HL-60 (cell line): Measurements from ENCODE around the gene MBD5.

Experiments
- GABPA ChIP-seq: IDR thresholded peaks from 2 replicates; pipeline ENCODE4 v1.6.1; 2012; ENCODE audit warnings: low read depth
- POLR2AphosphoS5 ChIP-seq: IDR thresholded peaks from 2 replicates; pipeline ENCODE4 v1.6.1; 2012; ENCODE audit warnings: low read depth
- SPI1 ChIP-seq: IDR thresholded peaks from 2 replicates; pipeline ENCODE4 v1.6.1; 2012; ENCODE audit warnings: low read depth, mild to moderate bottlenecking, borderline replicate concordance
- TF ChIP-seq, protein P1 (sequence below): IDR thresholded peaks from one replicate; pipeline ENCODE4 v1.5.1; 2011; ENCODE audit warnings: low read length, control low read depth, inconsistent platforms; ENCODE audit not compliant: insufficient read depth
- TF ChIP-seq, protein P2 (sequence below): IDR thresholded peaks from 2 replicates; pipeline ENCODE4 v1.6.1; 2012; ENCODE audit warnings: low read depth; ENCODE audit not compliant: insufficient replicate concordance

DNA sequence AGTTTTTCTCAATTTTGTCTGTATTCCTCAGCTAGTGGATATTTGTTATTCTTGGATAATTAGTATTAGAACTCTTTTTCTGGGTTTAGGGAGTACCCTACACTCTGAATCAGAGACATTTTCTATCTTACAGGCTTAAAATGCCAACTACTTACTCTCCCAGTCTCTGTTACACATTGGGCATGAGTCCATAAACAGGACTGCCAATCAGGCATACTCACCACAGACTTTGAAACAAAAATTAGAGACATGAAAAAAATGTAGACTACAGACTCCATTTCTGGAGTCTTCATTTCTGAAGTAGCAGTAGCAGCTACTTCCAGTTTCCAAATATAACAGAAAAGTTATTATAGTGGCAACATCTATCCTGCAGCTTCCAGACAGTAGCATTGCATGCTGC, 279.7 kb downstream of the MBD5 start:
- TF ChIP-seq, protein P1, sequence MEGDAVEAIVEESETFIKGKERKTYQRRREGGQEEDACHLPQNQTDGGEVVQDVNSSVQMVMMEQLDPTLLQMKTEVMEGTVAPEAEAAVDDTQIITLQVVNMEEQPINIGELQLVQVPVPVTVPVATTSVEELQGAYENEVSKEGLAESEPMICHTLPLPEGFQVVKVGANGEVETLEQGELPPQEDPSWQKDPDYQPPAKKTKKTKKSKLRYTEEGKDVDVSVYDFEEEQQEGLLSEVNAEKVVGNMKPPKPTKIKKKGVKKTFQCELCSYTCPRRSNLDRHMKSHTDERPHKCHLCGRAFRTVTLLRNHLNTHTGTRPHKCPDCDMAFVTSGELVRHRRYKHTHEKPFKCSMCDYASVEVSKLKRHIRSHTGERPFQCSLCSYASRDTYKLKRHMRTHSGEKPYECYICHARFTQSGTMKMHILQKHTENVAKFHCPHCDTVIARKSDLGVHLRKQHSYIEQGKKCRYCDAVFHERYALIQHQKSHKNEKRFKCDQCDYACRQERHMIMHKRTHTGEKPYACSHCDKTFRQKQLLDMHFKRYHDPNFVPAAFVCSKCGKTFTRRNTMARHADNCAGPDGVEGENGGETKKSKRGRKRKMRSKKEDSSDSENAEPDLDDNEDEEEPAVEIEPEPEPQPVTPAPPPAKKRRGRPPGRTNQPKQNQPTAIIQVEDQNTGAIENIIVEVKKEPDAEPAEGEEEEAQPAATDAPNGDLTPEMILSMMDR = no peak
- TF ChIP-seq POLR2AphosphoS5 = no peak
- TF ChIP-seq, protein P2, sequence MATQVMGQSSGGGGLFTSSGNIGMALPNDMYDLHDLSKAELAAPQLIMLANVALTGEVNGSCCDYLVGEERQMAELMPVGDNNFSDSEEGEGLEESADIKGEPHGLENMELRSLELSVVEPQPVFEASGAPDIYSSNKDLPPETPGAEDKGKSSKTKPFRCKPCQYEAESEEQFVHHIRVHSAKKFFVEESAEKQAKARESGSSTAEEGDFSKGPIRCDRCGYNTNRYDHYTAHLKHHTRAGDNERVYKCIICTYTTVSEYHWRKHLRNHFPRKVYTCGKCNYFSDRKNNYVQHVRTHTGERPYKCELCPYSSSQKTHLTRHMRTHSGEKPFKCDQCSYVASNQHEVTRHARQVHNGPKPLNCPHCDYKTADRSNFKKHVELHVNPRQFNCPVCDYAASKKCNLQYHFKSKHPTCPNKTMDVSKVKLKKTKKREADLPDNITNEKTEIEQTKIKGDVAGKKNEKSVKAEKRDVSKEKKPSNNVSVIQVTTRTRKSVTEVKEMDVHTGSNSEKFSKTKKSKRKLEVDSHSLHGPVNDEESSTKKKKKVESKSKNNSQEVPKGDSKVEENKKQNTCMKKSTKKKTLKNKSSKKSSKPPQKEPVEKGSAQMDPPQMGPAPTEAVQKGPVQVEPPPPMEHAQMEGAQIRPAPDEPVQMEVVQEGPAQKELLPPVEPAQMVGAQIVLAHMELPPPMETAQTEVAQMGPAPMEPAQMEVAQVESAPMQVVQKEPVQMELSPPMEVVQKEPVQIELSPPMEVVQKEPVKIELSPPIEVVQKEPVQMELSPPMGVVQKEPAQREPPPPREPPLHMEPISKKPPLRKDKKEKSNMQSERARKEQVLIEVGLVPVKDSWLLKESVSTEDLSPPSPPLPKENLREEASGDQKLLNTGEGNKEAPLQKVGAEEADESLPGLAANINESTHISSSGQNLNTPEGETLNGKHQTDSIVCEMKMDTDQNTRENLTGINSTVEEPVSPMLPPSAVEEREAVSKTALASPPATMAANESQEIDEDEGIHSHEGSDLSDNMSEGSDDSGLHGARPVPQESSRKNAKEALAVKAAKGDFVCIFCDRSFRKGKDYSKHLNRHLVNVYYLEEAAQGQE = no peak
- TF ChIP-seq SPI1 = no peak
- no peak for TF ChIP-seq GABPA
